Mucosa of descending colon (tissue), 3 donors: ENCODE measurements around the gene RANBP9. TPM values are rescaled to one million over a fixed set of nuclear protein-coding genes. Genes with fewer than 3 reads are reported as not detected.

ENCODE experiments used
- ATAC-seq: fragments of 200-7000 bp; cut with Tn5 transposase; one replicate; pipeline ENCODE4 v1.9.1; 2020; ENCODE audit warnings: mild to moderate bottlenecking, moderate library complexity
- DNase-seq, 3 donors: peaks; one replicate each; pipeline ENCODE4 v3.0.0-alpha.2; 2020
- H3K36me3 ChIP-seq: fragments of 200-600 bp; one replicate; pipeline ENCODE4 v1.8.0; 2021; ENCODE audit warnings: low read depth, mild to moderate bottlenecking
- H3K4me1 ChIP-seq: fragments of 200-600 bp; one replicate; pipeline ENCODE4 v1.8.0; 2021; ENCODE audit warnings: low read depth, mild to moderate bottlenecking
- H3K4me3 ChIP-seq: fragments of 200-600 bp; one replicate; pipeline ENCODE4 v1.8.0; 2021; ENCODE audit warnings: mild to moderate bottlenecking
- H3K9me3 ChIP-seq: fragments of 200-600 bp; one replicate; pipeline ENCODE4 v1.8.0; 2021; ENCODE audit warnings: mild to moderate bottlenecking
- intact Hi-C, 2 donors: fragments of 100-400 bp; cut with DNase I in 1 of 2; cut with micrococcal nuclease in 1 of 2; formaldehyde crosslinking; loops; one replicate each; pipeline versions ENCODE4 v1.11.0 to v1.11.1; 2022; cut with DNase I, micrococcal nuclease
- total RNA-seq, 3 donors: library from RNA; stranded (reverse); fragmentation: NEBNext Ultra II Directional in 2 of 3; extraction: Animal tissue kit (Norgen Biotek cat#: 25700) in 2 of 3; gene quantifications; one replicate each; pipeline versions ENCODE4 v1.2.1 to v1.2.4, GENCODE V29; 2021 to 2023
- TF ChIP-seq, protein P1 (sequence below): fragments of 200-600 bp; IDR thresholded peaks from one replicate; pipeline ENCODE4 v1.8.0; 2022; ENCODE audit warnings: antibody characterized with exemption, mild to moderate bottlenecking
- donor health status: DM: no; HTN: no; CAD: no; lungs with moderate emphysema.
- donor health status: DM: no; HTN: no; CAD: no.
- donor health status: DM: no; HTN: yes; CAD: no.

Gene RANBP9
- total RNA-seq, 3 donors from 2014 or later, result 33.4 to 58.4 (median 38.7) TPM

DNA sequence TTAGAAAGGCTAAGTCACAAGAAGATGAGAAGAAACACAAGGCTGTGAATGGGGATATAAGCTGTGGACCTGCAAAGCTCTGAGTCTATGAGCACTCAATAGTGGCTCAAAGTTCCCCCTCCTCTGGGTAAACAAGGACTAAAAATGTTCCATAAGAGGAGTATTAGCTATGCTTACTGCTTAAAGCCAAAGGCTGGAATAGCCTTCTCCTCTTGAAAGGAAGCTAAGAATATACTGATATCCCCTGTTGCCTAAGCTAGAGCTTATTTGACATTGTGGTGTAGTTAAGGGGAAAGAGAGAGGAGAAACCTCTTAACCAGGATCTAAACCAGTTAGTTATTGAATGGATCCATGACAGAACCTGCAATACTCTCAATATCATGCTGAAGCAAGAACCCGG is 50.7 kb downstream of the RANBP9 start:
- no peaks in the 10 kb centered on the region for H3K9me3 ChIP-seq
- intact Hi-C loops, result no loop called here
- no peak for DNase-seq
- H3K36me3 ChIP-seq, result no peaks in the 10 kb centered on the region
- no peak for ATAC-seq
- TF ChIP-seq, protein P1, sequence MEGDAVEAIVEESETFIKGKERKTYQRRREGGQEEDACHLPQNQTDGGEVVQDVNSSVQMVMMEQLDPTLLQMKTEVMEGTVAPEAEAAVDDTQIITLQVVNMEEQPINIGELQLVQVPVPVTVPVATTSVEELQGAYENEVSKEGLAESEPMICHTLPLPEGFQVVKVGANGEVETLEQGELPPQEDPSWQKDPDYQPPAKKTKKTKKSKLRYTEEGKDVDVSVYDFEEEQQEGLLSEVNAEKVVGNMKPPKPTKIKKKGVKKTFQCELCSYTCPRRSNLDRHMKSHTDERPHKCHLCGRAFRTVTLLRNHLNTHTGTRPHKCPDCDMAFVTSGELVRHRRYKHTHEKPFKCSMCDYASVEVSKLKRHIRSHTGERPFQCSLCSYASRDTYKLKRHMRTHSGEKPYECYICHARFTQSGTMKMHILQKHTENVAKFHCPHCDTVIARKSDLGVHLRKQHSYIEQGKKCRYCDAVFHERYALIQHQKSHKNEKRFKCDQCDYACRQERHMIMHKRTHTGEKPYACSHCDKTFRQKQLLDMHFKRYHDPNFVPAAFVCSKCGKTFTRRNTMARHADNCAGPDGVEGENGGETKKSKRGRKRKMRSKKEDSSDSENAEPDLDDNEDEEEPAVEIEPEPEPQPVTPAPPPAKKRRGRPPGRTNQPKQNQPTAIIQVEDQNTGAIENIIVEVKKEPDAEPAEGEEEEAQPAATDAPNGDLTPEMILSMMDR, result no peak
- H3K4me1 ChIP-seq, result peaks cover 8% of the 10 kb centered on the region
- H3K4me3 ChIP-seq, result no peak overlapping the region

DNA sequence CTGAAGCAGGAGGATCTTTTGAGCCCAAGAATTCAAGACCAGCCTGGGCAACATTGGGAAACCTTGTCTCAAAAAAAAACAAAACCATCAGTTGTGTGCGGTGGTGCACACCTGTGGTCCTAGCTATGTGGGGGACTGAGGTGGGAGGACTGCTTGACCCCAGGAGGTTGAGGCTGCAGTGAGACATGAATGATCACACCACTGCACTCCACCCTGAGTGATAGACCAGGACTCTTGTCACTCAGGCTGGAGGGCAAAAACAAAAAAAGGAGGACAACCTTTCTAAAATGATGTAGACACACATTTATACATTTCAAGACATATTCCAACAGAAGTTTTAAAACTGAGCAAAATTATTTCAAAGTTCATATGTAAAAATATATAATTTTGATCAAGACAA is 51.4 kb downstream of the RANBP9 start:
- H3K9me3 ChIP-seq, result no peaks in the 10 kb centered on the region
- TF ChIP-seq, protein P1, result no peak
- DNase-seq (no peak), ATAC-seq (no peak)
- no peaks in the 10 kb centered on the region for H3K36me3 ChIP-seq
- no peak overlapping the region for H3K4me3 ChIP-seq
- intact Hi-C loops, result no loop called here
- H3K4me1 ChIP-seq, result peaks cover 8% of the 10 kb centered on the region

DNA sequence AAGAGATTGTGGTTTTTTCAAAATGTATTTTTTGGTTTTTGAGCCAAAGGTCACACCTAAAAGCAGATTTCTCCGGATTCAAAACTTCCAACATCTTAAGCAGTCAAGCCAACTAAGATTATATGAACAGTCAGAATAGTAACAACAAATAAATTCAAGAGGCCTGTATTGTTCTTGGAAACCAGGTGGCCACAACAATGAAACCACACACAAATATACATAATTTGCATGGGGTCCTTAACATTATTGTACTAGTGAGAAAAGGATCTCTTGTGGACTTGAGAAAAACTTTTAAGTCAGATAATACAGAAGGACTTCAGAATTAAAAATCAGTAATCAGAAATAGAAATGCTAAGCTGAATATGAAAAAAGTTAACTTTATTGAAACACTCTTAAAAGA is 55.9 kb downstream of the RANBP9 start:
- ATAC-seq (no peak), DNase-seq (no peak)
- Histone ChIP-seq H3K36me3 (no peaks in the 10 kb centered on the region), H3K4me1 (no peaks in the 10 kb centered on the region), H3K4me3 (no peak overlapping the region), H3K9me3 (no peaks in the 10 kb centered on the region)
- intact Hi-C loops, result no loop called here
- TF ChIP-seq, protein P1, result no peak

DNA sequence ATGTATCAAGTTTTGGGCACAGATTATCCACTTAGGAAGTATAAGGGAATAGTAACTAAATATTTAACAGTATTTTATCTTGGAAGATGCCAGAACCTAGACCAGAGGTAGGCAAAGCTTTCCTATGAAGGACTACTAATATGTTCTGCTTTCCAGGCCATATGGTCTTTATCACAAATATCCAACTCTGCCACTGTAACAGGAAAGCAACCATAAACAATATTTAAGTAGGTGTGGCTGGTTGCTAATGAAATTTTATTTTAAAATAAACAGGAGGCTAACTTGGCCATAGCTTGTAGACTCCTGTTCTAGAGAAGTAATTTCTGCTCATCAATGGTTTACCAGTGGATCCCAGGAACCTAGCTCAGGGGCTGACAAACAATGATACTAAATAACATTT is 57.1 kb downstream of the RANBP9 start:
- DNase-seq (no peak), ATAC-seq (no peak)
- Histone ChIP-seq H3K4me3 (no peak overlapping the region), H3K36me3 (no peaks in the 10 kb centered on the region), H3K4me1 (no peaks in the 10 kb centered on the region), H3K9me3 (no peaks in the 10 kb centered on the region)
- TF ChIP-seq, protein P1, result no peak
- intact Hi-C loops, result no loop called here

GRCh38 chr6:13653296-13653695 is 58.3 kb downstream of the RANBP9 start:
- H3K9me3 ChIP-seq, result no peaks in the 10 kb centered on the region
- no peaks in the 10 kb centered on the region for H3K4me1 ChIP-seq
- TF ChIP-seq, protein P1, result no peak
- DNase-seq (no peak), ATAC-seq (no peak)
- no peaks in the 10 kb centered on the region for H3K36me3 ChIP-seq
- intact Hi-C loops, result no loop called here
- no peak overlapping the region for H3K4me3 ChIP-seq

GRCh38 chr6:13649393-13649792 is 62.2 kb downstream of the RANBP9 start:
- ATAC-seq (no peak), DNase-seq (no peak)
- Histone ChIP-seq H3K4me1 (no peaks in the 10 kb centered on the region), H3K9me3 (no peaks in the 10 kb centered on the region), H3K36me3 (no peaks in the 10 kb centered on the region), H3K4me3 (no peak overlapping the region)
- TF ChIP-seq, protein P1, result no peak
- intact Hi-C loops, result no loop called here
